GM21825 (cell line): Measurements from ENCODE around the gene ARHGAP40.

ENCODE experiments used
- ATAC-seq: cut with Tn5 transposase; IDR thresholded peaks from one replicate; pipeline ENCODE4 v1.9.1; 2021; ENCODE audit warnings: mild to moderate bottlenecking, moderate library complexity; ENCODE audit not compliant: unreplicated experiment

The ARHGAP40 gene

DNA sequence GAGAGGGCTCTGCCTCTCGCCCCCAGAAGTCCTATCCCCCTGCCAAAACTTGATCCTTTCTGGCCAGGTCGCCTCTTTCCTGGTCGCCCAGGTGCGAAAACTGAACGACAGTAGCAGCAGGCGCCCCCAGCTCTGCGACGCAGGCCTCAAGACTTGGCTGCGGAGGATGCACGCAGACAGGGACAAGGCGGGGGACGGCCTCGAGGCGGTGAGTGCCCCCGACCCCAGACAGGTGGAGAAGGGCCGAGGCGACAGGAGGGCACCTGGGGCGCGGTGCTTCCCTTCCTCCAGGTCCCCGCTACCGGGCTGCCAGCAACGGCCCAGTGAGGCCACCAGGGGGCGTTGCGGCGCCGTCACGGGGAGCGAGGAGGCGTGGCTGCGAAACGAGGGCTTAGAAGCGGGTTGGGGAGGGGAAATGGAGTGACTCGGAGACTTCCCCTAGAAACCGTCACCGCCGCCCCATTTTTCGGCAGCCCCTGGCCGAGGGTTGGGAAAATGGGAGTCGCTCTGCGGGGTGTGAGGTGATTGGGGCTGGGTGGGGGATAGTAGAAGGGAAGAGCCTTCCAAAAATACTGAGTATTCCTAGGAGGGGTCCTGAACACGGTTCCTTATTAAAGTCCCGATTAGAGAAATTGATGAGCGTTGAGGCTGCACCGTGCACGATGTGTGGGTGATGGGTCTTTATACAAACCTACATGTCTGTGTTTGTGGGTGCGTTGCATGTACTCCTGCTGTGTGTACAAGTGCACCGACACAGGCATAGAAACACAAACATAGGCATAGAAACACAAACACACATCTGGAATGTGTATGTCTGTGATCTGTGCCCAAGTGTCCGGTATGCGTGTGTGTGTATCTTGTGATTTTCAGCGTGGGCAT, 44.6 kb downstream of the ARHGAP40 start:
- ATAC-seq: peak; percentile 80

DNA sequence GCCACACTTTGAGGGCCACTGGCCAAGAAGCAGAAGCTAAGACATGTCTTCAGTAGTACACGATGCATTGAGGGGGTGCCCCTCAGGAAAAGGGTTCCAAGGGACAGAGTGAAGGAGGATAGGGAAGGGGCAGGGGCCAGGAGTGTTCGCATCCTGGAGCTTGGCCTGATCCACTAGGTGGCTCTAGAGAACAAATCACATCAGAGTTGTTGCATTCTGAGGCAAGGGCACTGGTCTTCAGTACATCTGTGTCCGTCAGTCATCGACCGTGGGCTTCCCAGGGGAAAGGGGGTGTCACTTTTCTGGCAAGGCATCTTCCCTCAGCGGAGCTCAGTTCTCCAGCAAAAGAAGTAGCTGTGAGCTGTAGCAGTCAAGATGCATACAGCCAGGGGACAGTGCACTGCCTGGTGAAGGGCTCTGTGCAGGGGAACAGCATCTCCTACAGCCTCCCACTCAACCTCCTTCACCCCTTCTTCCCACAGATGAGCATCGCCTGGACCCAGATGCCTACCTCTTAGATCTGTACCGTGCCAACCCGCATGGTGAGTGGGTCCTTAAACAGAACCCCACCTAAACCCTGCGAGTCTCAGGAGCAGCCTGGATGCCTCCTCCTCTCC, 47.8 kb downstream of the ARHGAP40 start:
- no peak for ATAC-seq

DNA sequence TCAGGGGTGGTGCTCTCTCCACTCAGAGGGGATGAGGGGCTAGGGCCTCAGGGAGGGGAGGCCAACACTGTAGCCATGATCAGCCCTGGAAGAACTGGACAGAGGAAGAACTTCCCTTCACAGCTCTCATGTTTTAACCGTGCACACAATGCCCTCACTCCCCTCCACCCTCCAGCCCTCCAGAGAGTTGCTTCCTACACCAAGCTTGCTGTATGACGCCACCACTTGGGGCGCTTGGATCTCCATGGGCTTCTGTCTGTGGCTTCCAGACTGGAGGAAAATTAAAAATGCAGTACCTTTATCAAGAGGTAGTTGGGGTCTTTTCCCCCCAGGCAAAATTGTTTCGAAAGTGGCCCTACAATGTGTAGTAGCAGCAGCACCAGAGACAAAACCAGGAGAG, 48.4 kb downstream of the ARHGAP40 start:
- no peak for ATAC-seq

DNA sequence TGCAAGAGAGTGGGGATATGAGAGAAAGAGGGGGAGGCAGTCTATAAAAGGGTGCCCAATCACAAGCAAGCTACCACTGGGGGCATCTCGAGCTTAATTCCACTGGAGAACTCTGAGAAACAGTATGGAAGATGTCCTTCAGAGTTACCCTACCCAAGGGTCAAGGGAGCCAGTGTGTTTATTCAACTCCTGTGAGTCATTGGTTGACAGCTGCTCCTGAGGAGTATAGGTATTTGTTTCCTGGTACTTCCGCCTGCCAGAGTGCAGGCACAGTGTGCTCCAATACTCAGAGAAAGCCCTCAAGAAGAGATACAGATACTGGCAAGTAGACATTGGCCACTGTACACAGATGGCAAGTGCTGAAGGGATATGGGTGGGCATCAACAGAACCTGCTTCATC, 49.5 kb downstream of the ARHGAP40 start:
- no peak for ATAC-seq

DNA sequence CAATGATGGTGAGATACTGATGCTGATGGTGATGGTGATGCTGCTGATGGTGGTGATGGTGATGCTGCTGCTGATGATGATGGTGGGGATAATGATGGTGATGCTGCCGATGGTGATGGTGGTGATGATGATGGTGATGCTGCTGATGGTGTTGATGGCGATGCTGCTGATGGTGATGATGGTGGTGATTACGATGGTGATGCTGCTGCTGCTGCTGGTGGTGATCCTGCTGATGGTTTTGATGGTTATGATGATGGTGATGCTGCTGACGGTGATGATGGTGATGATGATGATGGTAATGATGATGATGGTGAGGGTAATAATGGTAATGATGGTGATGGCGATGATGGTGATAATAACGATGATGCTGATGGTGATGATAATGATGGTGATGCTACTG, 50.0 kb downstream of the ARHGAP40 start:
- no peak for ATAC-seq

DNA sequence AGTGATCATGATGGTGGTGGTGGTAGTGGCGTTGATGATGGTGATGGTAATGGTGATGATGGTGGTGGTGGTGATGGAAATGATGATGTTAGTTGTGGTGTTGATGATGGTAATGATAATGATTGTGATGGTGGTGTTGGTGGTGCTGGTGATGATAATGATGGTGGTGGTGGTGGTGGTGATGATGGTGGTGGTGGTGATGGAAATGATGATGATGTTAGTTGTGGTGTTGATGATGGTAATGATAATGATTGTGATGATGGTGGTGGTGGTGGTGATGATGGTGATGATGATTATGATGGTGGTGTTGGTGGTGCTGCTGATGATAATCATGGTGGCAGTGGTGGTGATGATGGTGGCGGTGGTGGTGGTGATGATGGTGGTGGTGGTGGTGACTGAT, 51.4 kb downstream of the ARHGAP40 start:
- no peak for ATAC-seq

DNA sequence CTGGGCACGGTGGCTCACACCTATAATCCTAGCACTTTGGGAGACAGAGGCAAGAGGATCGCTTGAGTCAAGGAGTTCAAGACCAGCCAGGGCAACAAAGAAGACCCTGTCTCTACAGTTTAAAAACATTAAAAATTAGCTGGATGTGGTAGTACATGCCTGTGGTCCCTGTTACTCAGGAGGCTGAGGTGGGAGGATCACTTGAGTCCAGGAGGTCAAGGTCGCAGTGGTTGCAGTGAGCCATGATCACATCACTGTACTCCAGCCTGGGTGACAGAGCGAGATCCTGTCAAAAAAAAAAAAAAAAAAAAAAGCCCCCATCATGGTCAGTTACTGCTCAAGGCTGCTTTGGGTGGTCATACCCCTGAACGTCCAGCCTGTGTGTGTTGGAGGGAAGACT, 55.8 kb downstream of the ARHGAP40 start:
- no peak for ATAC-seq

DNA sequence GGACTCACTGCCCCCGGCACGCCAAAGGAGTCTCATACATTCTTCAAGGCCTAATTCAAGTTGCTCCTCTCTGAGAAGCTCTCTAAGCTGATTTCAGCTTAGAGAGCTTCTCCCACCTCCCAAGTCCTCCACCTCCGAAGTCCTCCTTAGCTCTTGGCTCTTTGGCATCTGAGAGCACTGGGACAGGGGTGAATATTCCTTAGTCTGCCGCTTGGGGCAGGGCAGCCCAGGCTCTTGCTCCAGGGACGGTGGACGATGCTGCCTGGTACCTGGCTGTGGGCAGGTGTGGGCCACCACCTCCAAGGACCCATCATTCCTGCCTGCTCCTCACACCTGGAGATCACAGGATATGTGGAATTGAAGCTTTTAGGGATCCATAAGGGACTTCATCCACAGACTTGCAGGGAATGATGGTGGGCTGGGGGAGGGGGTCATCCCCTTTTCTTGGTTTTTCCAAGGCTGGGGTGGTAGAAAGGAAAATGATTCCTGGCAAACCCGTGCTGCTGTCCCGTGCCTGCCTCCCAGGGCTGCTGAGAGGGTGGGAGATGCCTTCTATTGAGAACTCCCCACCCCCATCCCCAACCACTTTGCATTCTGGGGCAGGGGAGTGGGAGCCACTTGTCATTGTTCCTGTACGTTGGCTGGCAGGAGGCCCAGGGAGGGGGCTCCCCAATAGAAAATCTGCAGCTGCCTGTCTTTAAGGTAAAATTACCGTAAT, 57.4 kb downstream of the ARHGAP40 start:
- no peak for ATAC-seq

DNA sequence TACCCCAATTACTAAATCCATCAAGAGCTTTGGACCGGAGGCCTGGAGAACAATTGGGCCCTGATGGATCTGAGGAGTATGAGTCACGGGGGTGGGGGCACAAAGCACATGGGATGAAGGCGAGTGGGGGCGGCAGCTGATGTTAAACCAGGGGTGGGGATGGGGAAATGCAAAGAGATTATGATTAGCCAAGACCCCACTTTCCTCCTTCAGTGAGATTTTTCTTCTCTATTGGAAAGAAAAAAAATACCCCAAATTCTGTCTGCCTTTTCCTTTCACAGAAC, 57.9 kb downstream of the ARHGAP40 start:
- ATAC-seq: no peak

DNA sequence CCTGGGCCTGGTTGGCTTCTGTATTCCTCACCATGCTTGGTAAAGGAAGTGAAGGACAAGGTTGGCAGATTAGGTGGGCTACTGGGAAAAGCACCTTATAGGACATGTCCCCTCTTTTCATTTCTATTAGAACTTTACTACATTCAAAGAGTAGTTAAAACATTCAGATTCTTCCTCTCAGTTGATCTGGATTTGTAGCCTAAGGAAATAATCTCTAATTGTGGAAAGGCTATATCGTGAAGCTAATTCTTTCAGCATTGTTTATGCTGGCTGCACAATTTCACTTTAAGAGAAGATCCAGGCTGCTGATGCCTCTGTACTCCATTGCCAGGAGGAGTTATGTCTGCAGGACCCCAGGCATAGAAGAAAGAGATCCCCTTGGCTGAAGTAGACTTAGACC, 58.8 kb downstream of the ARHGAP40 start:
- no peak for ATAC-seq

DNA sequence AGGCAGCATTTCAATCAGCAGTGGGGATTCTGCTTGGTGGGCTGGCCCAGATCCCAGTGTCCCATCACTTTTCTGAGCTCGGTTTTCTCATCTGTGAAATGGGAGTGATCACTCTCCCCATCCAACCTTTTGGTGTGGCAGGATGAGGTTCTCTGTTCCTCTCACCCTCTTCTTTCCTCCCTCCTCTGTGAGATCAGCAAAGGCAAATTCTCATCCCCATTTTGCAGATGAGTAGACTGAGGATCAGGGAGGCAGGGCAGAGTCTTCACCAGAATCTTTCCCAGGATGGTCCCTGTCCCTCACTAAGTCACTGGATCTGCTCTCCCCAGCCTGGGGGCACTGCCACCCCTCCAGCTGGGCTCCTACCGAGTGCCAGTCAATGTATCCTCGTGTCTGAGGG, 62.1 kb downstream of the ARHGAP40 start:
- ATAC-seq: no peak

DNA sequence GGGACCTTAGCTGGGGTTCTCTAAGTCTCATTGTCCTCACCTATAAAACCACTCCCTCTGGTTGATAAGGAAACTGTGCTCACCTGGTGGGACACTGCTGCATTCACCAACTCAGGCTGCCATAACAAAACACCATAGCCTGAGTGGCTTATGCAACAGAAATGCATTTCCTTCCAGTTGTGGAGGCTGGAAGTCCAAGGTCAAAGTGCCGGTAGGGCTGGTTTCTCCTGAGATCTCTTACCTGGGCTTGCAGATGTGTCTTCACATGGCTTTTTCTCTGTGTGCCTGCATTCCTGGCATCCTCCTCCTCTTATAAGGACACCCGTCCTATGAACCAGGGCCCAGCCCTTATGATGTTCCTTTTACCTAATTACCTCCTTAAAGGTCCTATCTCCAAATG, 62.7 kb downstream of the ARHGAP40 start:
- no peak for ATAC-seq

DNA sequence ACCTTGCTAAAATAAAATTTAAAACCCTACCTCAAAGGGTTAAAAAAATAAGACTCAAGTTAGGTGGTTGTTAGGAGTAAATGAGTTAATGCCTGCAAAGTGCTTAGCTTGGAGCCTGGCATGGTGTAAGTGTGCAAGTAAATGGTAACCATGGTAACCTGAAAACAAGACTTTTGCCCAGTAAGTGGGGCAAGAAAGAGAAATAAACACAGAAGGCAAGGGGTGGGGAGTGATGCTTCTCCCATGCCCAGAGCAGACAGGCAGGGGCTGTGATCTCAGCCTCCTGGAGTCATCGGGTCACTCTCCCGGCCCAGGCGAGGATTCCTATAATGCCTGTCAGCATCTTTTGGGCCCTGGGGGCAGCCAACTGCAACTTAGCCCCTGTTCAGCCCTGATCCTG, 63.5 kb downstream of the ARHGAP40 start:
- ATAC-seq: no peak

DNA sequence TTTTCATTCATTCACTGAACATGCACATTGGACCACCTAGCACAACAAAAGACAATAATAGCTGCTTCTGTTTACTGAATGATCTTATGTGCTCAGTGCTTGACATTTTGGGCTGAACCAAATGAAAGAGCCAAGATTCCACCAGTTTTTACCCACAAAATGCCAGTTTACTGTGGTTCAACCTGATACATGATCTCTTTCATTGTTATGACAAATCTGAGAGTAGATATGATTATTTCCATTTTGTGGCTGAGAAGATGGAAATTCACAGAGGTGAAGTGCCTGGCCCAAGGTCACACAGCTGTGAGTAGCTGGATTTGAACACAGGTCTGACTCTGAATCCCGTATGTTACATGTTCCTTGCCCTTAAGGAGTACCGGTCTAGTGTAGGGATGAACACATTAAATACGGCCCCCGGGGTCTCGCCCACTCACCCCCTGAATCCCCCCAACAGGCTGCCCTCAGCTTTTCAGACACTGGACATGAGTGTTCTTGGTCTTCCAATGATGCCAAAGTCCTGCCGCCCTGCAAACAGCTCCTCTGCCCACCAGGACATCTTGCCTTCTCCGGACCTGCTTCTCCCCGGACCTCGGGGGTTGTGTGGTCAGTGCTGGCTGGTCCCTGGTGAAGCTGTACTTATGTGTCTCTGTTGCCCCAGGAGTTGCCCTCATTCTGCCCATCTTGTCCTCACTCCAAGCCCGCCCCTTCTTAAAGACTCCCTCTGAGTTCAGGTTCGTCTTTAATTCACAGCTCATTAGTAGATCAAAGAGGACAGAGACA, 64.1 kb downstream of the ARHGAP40 start:
- no peak for ATAC-seq

DNA sequence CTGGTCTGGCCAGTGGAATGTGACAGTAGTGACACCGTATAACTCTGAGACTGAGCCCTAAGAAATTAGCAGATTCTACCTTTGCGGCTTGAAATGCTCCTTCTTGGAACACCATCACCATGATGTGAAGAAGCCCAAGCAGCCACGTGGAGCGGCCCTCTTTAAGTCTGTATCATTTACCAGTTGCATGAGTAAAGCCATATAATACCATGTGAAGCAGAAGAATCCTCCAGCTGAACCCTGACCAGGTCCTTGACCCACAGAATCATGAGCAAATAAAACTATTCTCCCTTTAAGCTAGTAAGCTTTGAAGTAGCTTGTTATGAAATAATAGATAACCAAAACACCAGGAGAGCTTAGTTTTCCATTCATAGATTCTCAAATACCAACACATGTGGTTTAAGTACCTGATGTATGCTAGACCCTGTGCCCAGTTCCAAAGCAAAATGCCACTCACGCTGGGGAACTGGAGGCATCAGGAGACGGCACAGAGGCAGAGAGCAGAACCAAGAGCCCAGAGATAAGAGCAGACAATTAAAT, 65.9 kb downstream of the ARHGAP40 start:
- ATAC-seq: no peak

DNA sequence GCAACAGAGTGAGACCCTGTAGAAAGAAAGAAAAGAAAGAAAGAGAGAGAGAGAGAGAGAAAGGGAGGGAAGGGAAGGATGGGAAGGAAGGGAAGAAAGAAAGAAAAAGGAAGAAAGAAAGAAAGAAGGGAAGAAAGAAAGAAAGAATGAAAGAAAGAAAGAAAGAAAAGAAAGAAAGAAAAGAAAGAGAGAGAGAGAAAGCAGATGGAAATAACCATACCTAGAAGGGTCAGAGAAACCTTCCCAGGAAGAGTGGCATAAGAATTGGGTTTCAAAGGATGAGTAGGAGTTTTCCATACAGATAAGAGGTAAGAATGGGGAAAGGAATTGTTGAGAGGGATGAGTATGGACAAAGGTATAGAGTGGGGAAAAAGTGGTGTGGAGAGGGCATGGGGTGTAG, 68.1 kb downstream of the ARHGAP40 start:
- ATAC-seq: no peak

DNA sequence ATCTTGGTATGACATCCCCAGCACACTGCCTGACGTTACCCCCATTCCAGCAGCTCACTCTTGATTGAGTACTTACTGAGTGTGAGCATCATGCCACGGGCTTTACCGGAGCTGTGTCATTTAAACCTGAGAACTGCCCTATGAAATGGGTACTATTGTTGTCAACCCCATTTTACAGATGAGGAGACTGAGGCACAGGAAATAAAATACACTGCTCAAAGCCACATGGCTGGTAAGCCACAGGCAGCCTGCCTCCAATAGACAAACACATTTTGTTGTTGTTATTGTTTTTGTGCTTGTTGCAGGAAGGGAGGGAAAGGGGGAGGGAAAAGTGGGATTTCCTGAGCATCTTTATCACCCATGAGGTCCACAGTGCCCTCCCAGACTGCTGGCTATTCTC, 69.2 kb downstream of the ARHGAP40 start:
- no peak for ATAC-seq

DNA sequence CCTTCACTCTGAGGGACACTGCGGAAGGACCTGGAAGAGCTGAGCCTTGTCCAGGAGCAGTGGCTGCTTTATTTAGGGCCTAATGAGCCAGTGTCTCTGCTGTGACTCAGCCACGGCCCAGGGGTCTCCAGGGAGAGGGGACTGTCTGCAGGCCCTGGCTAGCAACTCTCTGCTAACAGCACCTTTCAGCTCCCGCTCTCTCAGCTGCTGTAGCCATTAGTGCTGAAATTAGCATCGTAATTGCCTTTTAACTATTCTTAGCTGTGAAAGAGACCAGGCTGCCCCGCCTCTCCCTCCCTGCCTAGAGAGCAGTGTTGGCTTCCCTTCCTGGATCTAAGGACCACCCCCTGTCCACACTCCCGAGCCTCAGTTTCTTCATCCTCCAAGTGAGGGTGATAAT, 69.6 kb downstream of the ARHGAP40 start:
- no peak for ATAC-seq

DNA sequence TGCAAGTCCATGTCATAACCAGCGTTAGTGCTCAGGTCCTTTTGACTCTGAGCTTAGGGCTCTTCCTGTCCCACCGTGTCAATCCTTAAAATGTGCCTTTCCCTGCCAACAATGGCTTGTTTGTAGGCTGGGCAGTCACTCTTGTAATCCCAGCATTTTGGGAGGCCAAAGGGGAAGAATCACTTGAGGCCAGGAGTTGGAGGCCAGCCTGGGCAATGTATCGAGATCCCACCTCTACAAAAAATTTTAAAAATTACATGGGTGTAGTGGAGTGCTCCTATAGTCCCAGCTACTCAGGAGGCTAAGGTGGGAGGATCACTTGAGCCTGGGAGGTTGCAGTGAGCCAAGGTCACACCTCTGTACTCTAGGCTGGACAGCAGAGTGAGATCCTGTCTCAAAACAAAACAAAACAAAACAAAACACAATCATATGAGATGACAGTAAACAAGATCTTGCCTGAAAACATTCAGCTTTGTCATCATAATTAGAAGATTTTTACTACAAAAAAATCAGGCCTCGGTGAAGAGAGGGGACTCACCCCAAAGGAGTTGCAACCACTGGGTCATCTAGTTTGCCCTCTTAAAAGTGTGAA, 70.2 kb downstream of the ARHGAP40 start:
- ATAC-seq: no peak

DNA sequence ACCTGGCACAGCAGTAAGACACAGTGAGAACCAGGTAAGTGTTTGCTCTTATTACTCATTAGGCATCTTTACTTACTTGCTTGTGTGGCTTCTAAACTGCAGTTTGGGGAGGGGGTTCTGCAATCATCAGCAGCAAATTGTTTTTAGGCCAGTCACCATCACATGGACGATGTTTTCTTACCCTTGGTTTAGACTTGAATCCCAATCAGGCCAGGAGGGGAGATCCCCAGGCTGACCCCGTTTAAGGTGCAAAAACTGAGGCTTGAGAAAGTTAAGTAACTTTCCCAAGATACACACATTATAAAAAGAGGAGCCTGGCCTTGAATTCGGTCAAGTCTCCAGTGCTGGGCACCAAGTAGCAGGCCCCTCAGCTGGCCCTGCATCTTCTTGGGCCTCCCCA, 70.9 kb downstream of the ARHGAP40 start:
- ATAC-seq: no peak

DNA sequence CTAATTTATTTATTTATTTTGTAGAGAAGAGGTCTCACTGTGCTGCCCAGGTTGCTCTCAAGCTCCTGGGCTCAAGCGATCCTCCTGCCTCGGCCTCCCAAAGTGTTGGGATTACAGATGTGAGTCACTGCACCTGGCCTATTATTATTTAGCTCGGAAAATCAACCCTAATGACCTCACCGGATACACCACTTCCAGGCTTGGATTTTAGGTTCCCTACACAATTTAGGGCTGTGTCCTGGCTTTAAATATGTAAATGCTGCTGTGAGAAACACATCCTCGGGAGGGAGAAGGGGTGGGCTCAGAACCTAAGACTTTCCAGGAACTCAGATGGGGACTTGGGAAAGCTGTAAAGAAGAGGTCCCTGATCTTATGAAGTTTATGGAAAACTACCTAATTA, 71.7 kb downstream of the ARHGAP40 start:
- ATAC-seq: no peak
